Measurements from ENCODE around the gene CAMK1.

The CAMK1 gene

GRCh38 chr3:9792405-9793160, 22.8 kb upstream of the CAMK1 start, which contains the start of the genes ARPC4 and TADA3:
Gene ARPC4, plus strand, starts transcription at chr3:9793082. Its CDS starts 40 bp downstream, at chr3:9793122.
Gene TADA3, minus strand, starts transcription at chr3:9792473. Its CDS starts 1,007 bp downstream, at chr3:9791466.
- TF ChIP-seq CTCF (IDR thresholded peaks at IDR 0.05; ENCODE audit: unreplicated experiment in 3 of 3): no peak
- Mint-ChIP-seq H3K27ac (peak within 1 kb of the TSS; percentile 100), H3K4me3 (peak within 1 kb of the TSS; percentile 95 to 98 (median 98)), H3K27me3 (ENCODE audit: low read depth) (no peaks in the 10 kb centered on the region), H3K9me3 (no peaks in the 10 kb centered on the region), H3K36me3 (ENCODE audit: low read depth) (peaks cover 37% of the 10 kb centered on the region), H3K4me1 (peaks cover 28% of the 10 kb centered on the region)

- no peaks in the 10 kb centered on the region for H3K27me3 Mint-ChIP-seq (ENCODE audit: low read depth)
- peaks cover 28% of the 10 kb centered on the region for H3K4me1 Mint-ChIP-seq
- H3K36me3 Mint-ChIP-seq (ENCODE audit: low read depth): peaks cover 36% of the 10 kb centered on the region
- no peaks in the 10 kb centered on the region for H3K9me3 Mint-ChIP-seq
- peak overlapping the region; percentile 95 to 98 (median 98) for H3K4me3 Mint-ChIP-seq
- H3K27ac Mint-ChIP-seq: peak overlapping the region; percentile 100
- no peak for TF ChIP-seq CTCF (IDR thresholded peaks at IDR 0.05; ENCODE audit: unreplicated experiment in 3 of 3)
Observed at GRCh38 chr3:9791790-9792404, 22.1 kb upstream of the CAMK1 start.

- no peaks in the 10 kb centered on the region for H3K27me3 Mint-ChIP-seq (ENCODE audit: low read depth)
- no peaks in the 10 kb centered on the region for H3K9me3 Mint-ChIP-seq
- peak overlapping the region; percentile 100 for H3K27ac Mint-ChIP-seq
- H3K4me3 Mint-ChIP-seq: peak overlapping the region; percentile 95 to 98 (median 98)
- peaks cover 28% of the 10 kb centered on the region for H3K4me1 Mint-ChIP-seq
- H3K36me3 Mint-ChIP-seq (ENCODE audit: low read depth): peaks cover 43% of the 10 kb centered on the region
- no peak for TF ChIP-seq CTCF (IDR thresholded peaks at IDR 0.05; ENCODE audit: unreplicated experiment in 3 of 3)
Observed at GRCh38 chr3:9791127-9791526, 21.4 kb upstream of the CAMK1 start.

- no peaks in the 10 kb centered on the region for H3K9me3 Mint-ChIP-seq
- peaks cover 12% of the 10 kb centered on the region for H3K4me1 Mint-ChIP-seq
- H3K27ac Mint-ChIP-seq: peak overlapping the region; percentile 3 to 11 (median 6)
- peak overlapping the region; percentile 1 to 18 (median 7) for H3K4me3 Mint-ChIP-seq
- no peak for TF ChIP-seq CTCF (IDR thresholded peaks at IDR 0.05; ENCODE audit: unreplicated experiment in 3 of 3)
- H3K36me3 Mint-ChIP-seq (ENCODE audit: low read depth): peaks cover 56% of the 10 kb centered on the region
- H3K27me3 Mint-ChIP-seq (ENCODE audit: low read depth): no peaks in the 10 kb centered on the region
Observed at GRCh38 chr3:9787714-9788113, 18.0 kb upstream of the CAMK1 start.

GRCh38 chr3:9786825-9787669, 17.3 kb upstream of the CAMK1 start:
- Mint-ChIP-seq H3K36me3 (ENCODE audit: low read depth) (peaks cover 62% of the 10 kb centered on the region), H3K9me3 (no peaks in the 10 kb centered on the region), H3K4me1 (peaks cover 11% of the 10 kb centered on the region), H3K4me3 (peak overlapping the region in 1 of 3 experiments; percentile 18), H3K27ac (peak overlapping the region in 2 of 3 experiments; percentile 3 to 48), H3K27me3 (ENCODE audit: low read depth) (no peaks in the 10 kb centered on the region)
- TF ChIP-seq CTCF (IDR thresholded peaks at IDR 0.05; ENCODE audit: unreplicated experiment in 3 of 3): peak in 2 of 3 experiments; percentile 10 to 25

Data from nephron (organoid).